NCI-H1694 treated with DMSO at 0.1 percent for 48 hours (cell line): ENCODE data around the gene HS6ST3.
"Not testable (repeated sequence)": the region's sequence is repeated elsewhere in the genome, so short reads cannot be mapped to it uniquely, and the experiment has no call there.

Experiments
- DNase-seq: peaks from one replicate; lab custom pipeline; 2025; lab: John Stamatoyannopoulos, UW

The HS6ST3 gene

DNA sequence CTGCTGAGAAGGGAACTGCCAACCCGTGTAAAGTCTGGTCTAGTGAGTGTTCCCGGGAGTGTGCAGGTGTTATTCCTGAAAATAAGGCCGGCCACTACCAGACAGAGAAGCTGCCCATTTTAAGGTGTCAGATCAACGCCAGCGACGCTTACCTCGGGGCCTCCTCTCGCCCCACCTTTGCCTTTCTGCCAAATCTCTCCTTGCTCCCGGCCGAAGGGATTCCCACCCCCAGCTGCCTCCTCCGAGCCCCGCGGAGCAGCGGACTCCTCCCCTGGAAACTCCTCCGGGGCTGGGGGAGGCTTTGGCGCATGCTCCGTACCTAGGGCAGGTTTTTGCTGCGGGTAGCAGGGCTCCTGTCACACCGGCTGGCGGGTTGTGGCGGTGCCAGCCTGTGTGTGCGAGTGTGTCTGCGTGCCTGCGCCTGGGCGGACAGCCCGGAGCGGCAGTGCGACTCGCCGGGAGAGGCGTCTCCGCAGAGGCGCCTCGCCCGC lies at the start of gene HS6ST3:
Gene HS6ST3, plus strand, starts transcription at position 359 of the 491 bp plus-strand sequence.
- DNase-seq = peak; percentile 76

- DNase-seq = no peak
Measured at GRCh38 chr13:96041326-96042110, 48.4 kb upstream of the HS6ST3 start.

GRCh38 chr13:96044238-96044637 lies 45.7 kb upstream of the HS6ST3 start:
- DNase-seq = no peak

DNA sequence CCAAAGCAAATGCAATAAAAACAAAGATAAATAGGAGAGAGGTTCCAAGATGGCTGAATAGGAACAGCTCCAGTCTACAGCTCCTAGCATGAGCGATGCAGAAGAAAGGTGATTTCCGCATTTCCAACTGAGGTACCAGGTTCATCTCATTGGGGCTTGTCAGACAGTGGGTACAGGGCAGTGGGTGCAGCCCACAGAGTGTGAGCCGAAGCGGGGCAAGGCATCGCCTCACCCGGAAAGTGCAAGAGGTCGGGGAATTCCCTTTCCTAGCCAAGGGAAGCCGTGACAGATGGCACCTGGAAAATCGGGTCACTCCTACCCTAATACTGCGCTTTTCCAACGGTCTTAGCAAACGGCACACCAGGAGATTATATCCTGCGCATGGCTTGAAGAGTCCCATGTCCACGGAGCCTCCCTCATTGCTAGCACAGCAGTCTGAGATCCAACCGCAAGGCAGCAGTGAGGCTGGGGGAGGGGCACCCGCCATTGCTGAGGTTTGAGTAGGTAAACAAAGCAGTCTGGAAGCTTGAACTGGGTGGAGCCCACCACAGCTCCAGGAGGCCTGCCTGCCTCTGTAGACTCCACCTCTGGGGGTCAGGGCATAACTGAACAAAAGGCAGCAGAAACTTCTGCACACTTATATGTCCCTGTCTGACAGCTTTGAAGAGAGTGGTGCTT lies 43.3 kb upstream of the HS6ST3 start:
- DNase-seq = not testable (repeated sequence)

DNA sequence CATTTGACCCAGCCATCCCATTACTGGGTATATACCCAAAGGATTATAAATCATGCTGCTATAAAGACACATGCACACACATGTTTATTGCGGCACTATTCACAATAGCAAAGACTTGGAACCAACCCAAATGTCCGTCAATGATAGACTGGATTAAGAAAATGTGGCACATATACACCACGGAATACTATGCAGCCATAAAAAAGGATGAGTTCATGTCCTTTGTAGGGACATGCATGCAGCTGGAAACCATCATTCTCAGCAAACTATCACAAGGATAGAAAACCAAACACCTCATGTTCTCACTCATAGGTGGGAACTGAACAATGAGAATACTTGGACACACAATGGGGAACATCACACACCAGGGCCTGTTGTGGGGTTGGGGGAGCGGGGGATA lies 39.0 kb upstream of the HS6ST3 start:
- not testable (repeated sequence) for DNase-seq

DNA sequence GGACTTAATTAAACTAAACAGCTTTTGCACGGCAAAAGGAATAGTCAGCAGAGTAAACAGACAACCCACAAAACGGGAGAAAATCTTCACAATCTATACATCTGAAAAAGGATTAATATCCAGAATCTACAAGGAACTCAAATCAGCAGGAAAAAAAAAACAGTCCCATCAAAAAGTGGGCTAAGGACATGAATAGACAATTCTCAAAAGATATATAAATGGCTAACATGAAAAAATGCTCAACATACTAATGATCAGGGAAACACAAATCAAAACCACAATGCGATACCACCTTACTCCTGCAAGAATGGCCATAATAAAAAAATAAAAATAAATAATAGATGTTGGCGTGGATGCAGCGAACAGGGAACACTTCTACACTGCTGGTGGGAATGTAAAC lies 38.4 kb upstream of the HS6ST3 start:
- DNase-seq = not testable (repeated sequence)

- not testable (repeated sequence) for DNase-seq
Measured at GRCh38 chr13:96051946-96052345, 38.0 kb upstream of the HS6ST3 start.

DNA sequence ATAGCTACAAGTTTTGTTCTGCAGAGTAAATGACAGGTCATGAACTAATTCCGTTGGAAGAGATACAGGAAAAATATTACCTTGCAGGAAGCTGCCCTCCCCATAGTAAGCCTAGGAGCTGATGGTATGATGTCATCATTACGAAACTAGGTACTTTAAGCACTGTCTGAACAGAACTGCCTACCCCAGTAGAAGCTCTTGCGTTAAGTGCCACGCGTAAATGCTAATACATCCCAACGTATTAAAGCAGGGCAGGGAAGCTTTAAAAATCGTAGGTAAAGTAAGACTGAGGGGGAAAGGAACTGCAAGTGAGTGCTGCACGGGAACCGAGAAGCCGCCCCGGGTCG lies 37.3 kb upstream of the HS6ST3 start:
- peak; percentile 26 for DNase-seq

- peak; percentile 39 for DNase-seq
Measured at GRCh38 chr13:96053003-96053703, 36.8 kb upstream of the HS6ST3 start, which contains the start of gene UGGT2. Gene UGGT2, minus strand, starts transcription at chr13:96053401. Its CDS starts 89 bp downstream, at chr13:96053312.

DNA sequence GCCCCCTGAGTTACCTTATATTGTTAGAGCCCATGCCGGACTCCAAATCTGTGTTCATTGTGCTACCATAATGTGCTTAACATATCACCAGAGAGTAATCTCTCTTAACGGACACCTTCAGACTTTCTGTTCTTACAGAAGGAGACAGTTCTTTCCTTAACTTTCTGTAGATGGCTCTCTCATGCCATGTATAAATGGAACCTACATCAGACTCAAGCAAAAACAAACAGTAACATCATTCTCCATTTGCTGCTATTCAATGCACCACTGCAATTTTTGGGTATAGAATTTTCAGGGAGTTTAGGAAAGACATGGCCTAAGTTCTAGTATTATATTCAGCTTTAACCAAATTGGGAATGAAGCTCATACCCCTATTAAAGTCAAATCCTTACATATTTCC lies 24.1 kb upstream of the HS6ST3 start:
- DNase-seq = no peak

- no peak for DNase-seq
Measured at GRCh38 chr13:96068729-96069128, 21.2 kb upstream of the HS6ST3 start.

- DNase-seq = no peak
Measured at GRCh38 chr13:96071504-96071903, 18.4 kb upstream of the HS6ST3 start.

- DNase-seq = no peak
Measured at GRCh38 chr13:96072392-96072791, 17.5 kb upstream of the HS6ST3 start.

DNA sequence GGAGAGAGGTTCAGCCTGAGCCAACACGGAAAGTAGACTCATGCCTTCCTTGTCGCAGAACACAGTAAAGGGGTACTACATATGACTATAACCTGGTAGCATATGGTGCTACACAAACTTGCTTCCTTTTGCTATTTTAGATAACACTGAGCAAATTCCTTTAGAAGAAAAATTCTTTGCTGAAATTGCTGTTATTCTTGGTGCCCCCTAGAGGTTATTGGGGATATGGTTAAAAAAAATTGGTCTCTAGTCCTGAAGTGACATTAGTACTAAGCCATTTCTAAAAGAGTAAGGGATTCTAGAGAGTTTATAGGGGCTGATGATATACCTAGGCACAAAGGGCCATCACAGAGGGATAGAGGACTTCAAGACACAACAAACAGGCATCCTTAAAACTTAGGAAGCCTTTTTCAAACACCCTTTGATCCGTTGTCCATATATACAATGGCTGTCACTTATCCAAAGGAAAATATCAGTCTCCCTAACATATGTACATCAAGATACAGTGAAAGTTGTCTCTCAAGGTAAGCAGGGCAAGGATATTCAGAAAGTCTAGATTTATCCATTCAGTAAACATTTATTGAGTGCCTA lies 13.9 kb upstream of the HS6ST3 start:
- DNase-seq = peak; percentile 6

DNA sequence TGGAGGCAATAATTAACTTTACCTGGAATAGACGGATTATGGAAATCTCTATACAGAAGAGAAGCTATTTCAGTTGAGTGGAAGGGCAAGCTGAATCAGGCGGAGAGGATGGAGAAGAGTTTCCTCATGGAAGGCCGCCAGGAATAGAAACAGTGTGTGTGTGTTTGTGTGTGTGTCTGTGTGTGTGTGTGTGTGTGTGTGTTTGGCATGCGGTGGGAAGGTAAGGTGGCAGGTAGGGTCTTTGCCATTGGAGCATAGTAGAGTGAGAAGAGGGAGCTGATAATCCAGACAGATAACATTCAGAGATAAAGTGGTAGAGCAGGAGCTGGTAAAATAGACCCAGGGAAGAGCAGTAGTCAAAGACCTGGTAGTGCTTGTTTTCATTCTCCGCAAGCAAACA lies 9.2 kb upstream of the HS6ST3 start:
- DNase-seq = no peak

DNA sequence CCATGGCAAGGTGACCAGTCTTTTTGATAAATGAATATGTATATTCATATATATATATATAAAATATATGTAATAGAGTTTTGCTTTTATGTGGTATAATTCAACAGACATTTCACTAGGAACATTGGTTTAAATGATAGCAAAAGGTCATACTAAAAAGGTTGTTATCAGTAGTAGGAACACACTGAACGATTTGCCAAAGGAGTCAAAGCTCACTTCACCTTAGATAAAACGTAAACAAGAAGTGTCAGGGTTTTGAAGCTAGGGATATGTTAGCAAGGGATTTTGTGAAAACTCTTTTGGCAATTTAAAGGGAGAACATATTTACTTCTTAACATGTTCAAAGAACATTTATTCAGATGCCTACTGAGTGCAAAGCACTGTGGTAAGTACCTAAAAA lies 8.0 kb upstream of the HS6ST3 start:
- no peak for DNase-seq

- no peak for DNase-seq
Measured at GRCh38 chr13:96082640-96083039, 7.3 kb upstream of the HS6ST3 start.

DNA sequence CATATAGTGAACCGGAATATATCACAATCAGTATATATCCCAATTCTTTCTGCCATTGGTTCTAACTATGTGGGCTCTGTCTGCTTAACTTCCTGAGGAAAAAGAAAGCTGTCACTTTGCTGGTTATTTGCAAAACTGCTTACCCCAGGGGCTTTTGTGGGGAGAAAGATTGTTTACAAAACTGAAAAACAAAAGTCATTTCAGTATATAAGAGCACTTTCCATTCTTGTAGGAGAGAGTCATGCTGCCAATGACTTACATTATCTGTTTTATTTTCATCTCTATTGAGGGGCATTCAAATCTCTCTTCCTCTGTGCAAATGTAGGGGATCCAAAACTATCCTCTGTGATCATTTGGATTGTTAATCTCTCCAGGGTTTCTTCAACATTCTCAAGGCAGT lies 3.2 kb upstream of the HS6ST3 start:
- no peak for DNase-seq

- DNase-seq = no peak
Measured at GRCh38 chr13:96089139-96089538, 768 bp upstream of the HS6ST3 start.

GRCh38 chr13:96090240-96091101 lies 564 bp downstream of the HS6ST3 start:
- DNase-seq = no peak
